HAP-1 (cell line): ENCODE data around the gene CHCHD2.
"Not testable (repeated sequence)": the region's sequence is repeated elsewhere in the genome, so short reads cannot be mapped to it uniquely, and the experiment has no call there.

Experiments used
- DNase-seq, 2 experiments: peaks; one replicate each; pipeline ENCODE4 v3.0.0-alpha.2; 2016 to 2020; ENCODE audit warnings: low spot score in 2 of 2
- H3K27me3 ChIP-seq: fragments of 250-450 bp; sonication (Bioruptor Pico); 2 replicates; pipeline ENCODE4 v1.5.1; 2020; ENCODE audit warnings: low read depth, mild to moderate bottlenecking, moderate library complexity
- H3K36me3 ChIP-seq: fragments of 250-450 bp; sonication (Bioruptor Pico); replicated peaks from 2 replicates; pipeline ENCODE4 v1.5.1; 2020; ENCODE audit warnings: mild to moderate bottlenecking
- H3K4me1 ChIP-seq: fragments of 250-450 bp; sonication (Bioruptor Pico); 2 replicates; pipeline ENCODE4 v1.5.1; 2020; ENCODE audit warnings: mild to moderate bottlenecking
- H3K4me3 ChIP-seq: fragments of 250-450 bp; sonication (Bioruptor Pico); 2 replicates; pipeline ENCODE4 v1.5.1; 2020; ENCODE audit warnings: mild to moderate bottlenecking, moderate library complexity
- H3K9me3 ChIP-seq: fragments of 250-450 bp; sonication (Bioruptor Pico); 2 replicates; pipeline ENCODE4 v1.5.1; 2020; ENCODE audit warnings: mild to moderate bottlenecking, moderate library complexity
- in situ Hi-C: fragments of 300-500 bp; cut with MboI; formaldehyde crosslinking; loops from 3 replicates; pipeline ENCODE4 v1.14.3; 2020; ENCODE audit warnings: low sequenced_read_pairs, inconsistent platforms, mixed read lengths

The CHCHD2 gene

GRCh38 chr7:56098187-56099008 lies 7.9 kb downstream of the CHCHD2 start:
- in situ Hi-C loops, H3K9me3 ChIP-seq: not testable (repeated sequence)
- peaks cover 44% of the 10 kb centered on the region for H3K36me3 ChIP-seq

GRCh38 chr7:56097700-56098099 lies 8.6 kb downstream of the CHCHD2 start:
- H3K4me3 ChIP-seq: no peak overlapping the region
- in situ Hi-C loops: no loop called here
- H3K27me3 ChIP-seq: no peaks in the 10 kb centered on the region
- no peaks in the 10 kb centered on the region for H3K9me3 ChIP-seq
- no peak for DNase-seq
- H3K4me1 ChIP-seq: no peaks in the 10 kb centered on the region
- H3K36me3 ChIP-seq: peaks cover 37% of the 10 kb centered on the region

More at GRCh38 chr7:56098187-56099008, 7.9 kb downstream of the CHCHD2 start:
- H3K4me1 ChIP-seq, DNase-seq, H3K27me3 ChIP-seq, H3K4me3 ChIP-seq: not testable (repeated sequence)

GRCh38 chr7:56092789-56093531 lies 13.3 kb downstream of the CHCHD2 start, which contains the start of gene PHKG1:
PHKG1 (minus strand) TSS chr7:56092952; CDS start chr7:56088941, 4,011 bp downstream.
- no peaks in the 10 kb centered on the region for H3K27me3 ChIP-seq
- in situ Hi-C loops: no loop called here
- H3K4me1 ChIP-seq: no peaks in the 10 kb centered on the region
- no peak within 1 kb of the TSS for H3K4me3 ChIP-seq
- DNase-seq: peak in 1 of 2 experiments; percentile 50
- H3K9me3 ChIP-seq: no peaks in the 10 kb centered on the region
- H3K36me3 ChIP-seq: no peaks in the 10 kb centered on the region

GRCh38 chr7:56092388-56092787 lies 13.9 kb downstream of the CHCHD2 start:
- DNase-seq, H3K9me3 ChIP-seq, H3K4me3 ChIP-seq, H3K27me3 ChIP-seq, H3K4me1 ChIP-seq, in situ Hi-C loops, H3K36me3 ChIP-seq: not testable (repeated sequence)

GRCh38 chr7:56091591-56091990 lies 14.7 kb downstream of the CHCHD2 start:
- no peaks in the 10 kb centered on the region for H3K36me3 ChIP-seq
- in situ Hi-C loops: no loop called here
- no peaks in the 10 kb centered on the region for H3K27me3 ChIP-seq
- no peaks in the 10 kb centered on the region for H3K9me3 ChIP-seq
- DNase-seq: no peak
- H3K4me1 ChIP-seq: no peaks in the 10 kb centered on the region
- no peak overlapping the region for H3K4me3 ChIP-seq

GRCh38 chr7:56087445-56087844 lies 18.8 kb downstream of the CHCHD2 start:
- Histone ChIP-seq H3K4me3 (no peak overlapping the region), H3K36me3 (no peaks in the 10 kb centered on the region), H3K27me3 (no peaks in the 10 kb centered on the region), H3K4me1 (no peaks in the 10 kb centered on the region), H3K9me3 (no peaks in the 10 kb centered on the region)
- DNase-seq: no peak
- in situ Hi-C loops: no loop called here

GRCh38 chr7:56086761-56087160 lies 19.5 kb downstream of the CHCHD2 start:
- Histone ChIP-seq H3K4me3 (no peak overlapping the region), H3K36me3 (no peaks in the 10 kb centered on the region; the same call in 1 of the 2 replicates), H3K4me1 (no peaks in the 10 kb centered on the region), H3K27me3 (no peaks in the 10 kb centered on the region), H3K9me3 (no peaks in the 10 kb centered on the region)
- DNase-seq: no peak
- in situ Hi-C loops: no loop called here

- no peaks in the 10 kb centered on the region for H3K4me1 ChIP-seq
- H3K9me3 ChIP-seq: no peaks in the 10 kb centered on the region
- H3K27me3 ChIP-seq: no peaks in the 10 kb centered on the region
- H3K36me3 ChIP-seq: peaks cover 15% of the 10 kb centered on the region
- in situ Hi-C loops: no loop called here
- DNase-seq: no peak
- no peak overlapping the region for H3K4me3 ChIP-seq
Measured at GRCh38 chr7:56083150-56083785, 23.0 kb downstream of the CHCHD2 start.

GRCh38 chr7:56081626-56082340 lies 24.5 kb downstream of the CHCHD2 start:
- Histone ChIP-seq H3K27me3 (no peaks in the 10 kb centered on the region), H3K4me1 (no peaks in the 10 kb centered on the region), H3K9me3 (no peaks in the 10 kb centered on the region), H3K4me3 (no peak overlapping the region), H3K36me3 (peaks cover 18% of the 10 kb centered on the region)
- in situ Hi-C loops: no loop called here
- no peak for DNase-seq

- in situ Hi-C loops, H3K4me1 ChIP-seq, H3K4me3 ChIP-seq, DNase-seq, H3K27me3 ChIP-seq, H3K9me3 ChIP-seq: not testable (repeated sequence)
- peaks cover 18% of the 10 kb centered on the region for H3K36me3 ChIP-seq
Measured at GRCh38 chr7:56080726-56081435, 25.4 kb downstream of the CHCHD2 start.

GRCh38 chr7:56079450-56080185 lies 26.7 kb downstream of the CHCHD2 start:
- Histone ChIP-seq H3K4me3 (no peak overlapping the region), H3K9me3 (no peaks in the 10 kb centered on the region), H3K27me3 (no peaks in the 10 kb centered on the region), H3K4me1 (no peaks in the 10 kb centered on the region), H3K36me3 (peaks cover 20% of the 10 kb centered on the region)
- in situ Hi-C loops: loop anchor here (10.0 kb wide), 1 partner anchor 435 kb away; no protein-coding TSS in a partner anchor
- DNase-seq: no peak

GRCh38 chr7:56078196-56078595 lies 28.1 kb downstream of the CHCHD2 start:
- Histone ChIP-seq H3K36me3 (peaks cover 27% of the 10 kb centered on the region), H3K9me3 (no peaks in the 10 kb centered on the region), H3K27me3 (no peaks in the 10 kb centered on the region), H3K4me1 (no peaks in the 10 kb centered on the region), H3K4me3 (no peak overlapping the region)
- in situ Hi-C loops: loop anchor here (10.0 kb wide), 1 partner anchor 433 kb away; no protein-coding TSS in a partner anchor
- DNase-seq: no peak
